ENCODE data around the gene CHMP4B.

DNA sequence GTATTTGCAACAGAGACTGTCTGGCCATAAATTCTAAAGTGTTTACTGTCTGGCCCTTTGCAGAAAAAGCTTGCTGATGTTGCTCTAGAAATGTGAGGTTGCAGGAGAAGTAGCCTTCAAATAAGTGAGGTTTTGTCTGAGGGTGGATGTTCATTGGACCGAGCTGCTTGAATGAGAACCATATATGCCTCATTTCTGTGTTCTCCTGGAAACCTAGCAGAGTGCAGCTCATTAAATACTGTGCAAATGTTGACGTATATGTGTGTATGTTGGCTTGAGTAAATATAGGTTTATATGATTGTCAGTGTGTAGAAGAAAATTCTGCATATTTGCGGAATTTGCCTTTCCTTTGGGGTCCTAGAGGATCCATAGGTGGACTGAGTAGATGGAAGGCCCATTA is 39.0 kb downstream of the CHMP4B start:
- TF ChIP-seq RAD21 (IDR thresholded peaks at IDR 0.05) (no peak), EGR1 (IDR thresholded peaks at IDR 0.05; ENCODE audit: low read depth in 2 of 2) (no peak), FOXA1 (IDR thresholded peaks at IDR 0.05) (no peak)

Data from liver (tissue), 2 donors.